Muscle of leg (tissue), 11 donors: ENCODE data around the gene AP1S2. TPM values are rescaled to one million over a fixed set of nuclear protein-coding genes. Genes with fewer than 3 reads are reported as not detected.
A peak's percentile ranks its signal among the peaks of the same experiment; 100 is the strongest.

Experiments
- DNase-seq: peaks from one replicate; pipeline ENCODE4 v3.0.0; 2013
- H3K27ac ChIP-seq: one replicate; pipeline ENCODE4 v1.5.1; 2013; ENCODE audit warnings: mild to moderate bottlenecking, low read length, control low read depth
- H3K27me3 ChIP-seq: one replicate; pipeline ENCODE4 v1.6.1; 2013; ENCODE audit warnings: low read length; ENCODE audit not compliant: control insufficient read depth, insufficient read depth
- H3K36me3 ChIP-seq: one replicate; pipeline ENCODE4 v1.6.1; 2013; ENCODE audit warnings: low read length; ENCODE audit not compliant: control insufficient read depth, insufficient read depth
- H3K4me1 ChIP-seq: one replicate; pipeline ENCODE4 v1.6.1; 2013; ENCODE audit warnings: low read length; ENCODE audit not compliant: control insufficient read depth, insufficient read depth
- H3K4me3 ChIP-seq: one replicate; pipeline ENCODE4 v1.5.1; 2013; ENCODE audit warnings: low read length, control low read depth
- H3K9me3 ChIP-seq: replicated peaks from 2 replicates; pipeline ENCODE4 v1.6.1; 2013; ENCODE audit warnings: low read depth, low read length; ENCODE audit not compliant: control insufficient read depth
- WGBS: methylation state at CpG from one replicate; pipeline ENCODE4 v1.1.5; 2013; ENCODE audit warnings: missing lambda C conversion rate; ENCODE audit not compliant: insufficient coverage; 5-methylcytosine and 5-hydroxymethylcytosine counted together
- polyA plus RNA-seq, 8 donors: library from polyadenylated mRNA; unstranded; fragments of 120-200 nt; gene quantifications; one replicate each; pipeline versions ENCODE4 v1.2.1 to v1.2.3, GENCODE V29; 2013; ENCODE audit warnings: inconsistent platforms in 1 of 8, low replicate concordance in 1 of 8; ENCODE audit not compliant: insufficient read length in 8 of 8, insufficient read depth in 1 of 8
- total RNA-seq: library from RNA; stranded (reverse); fragments of 120-200 nt; gene quantifications from one replicate; pipeline ENCODE4 v1.2.4, GENCODE V29; 2013

AP1S2 gene
- total and polyA plus RNA-seq, 9 donors: 36.5 to 50.5 (median 42.5) TPM

GRCh38 chrX:15858051-15858450, 3.4 kb upstream of the AP1S2 start:
- H3K4me1 ChIP-seq: peaks cover 7% of the 10 kb centered on the region
- no peaks in the 10 kb centered on the region for H3K36me3 ChIP-seq
- H3K4me3 ChIP-seq: no peak overlapping the region
- H3K9me3 ChIP-seq: no peaks in the 10 kb centered on the region
- no peak for DNase-seq
- H3K27me3 ChIP-seq: peaks cover 23% of the 10 kb centered on the region
- WGBS: no CpG with 5 or more reads among the region's 1 CpG
- no peak overlapping the region for H3K27ac ChIP-seq

- WGBS: no CpG with 5 or more reads among the region's 1 CpG
- no peak for DNase-seq
- H3K27me3 ChIP-seq: peaks cover 23% of the 10 kb centered on the region
- peaks cover 7% of the 10 kb centered on the region for H3K4me1 ChIP-seq
- H3K4me3 ChIP-seq: no peak overlapping the region
- H3K36me3 ChIP-seq: no peaks in the 10 kb centered on the region
- no peaks in the 10 kb centered on the region for H3K9me3 ChIP-seq
- no peak overlapping the region for H3K27ac ChIP-seq
These were observed 2.0 kb upstream of the AP1S2 start for GRCh38 chrX:15856636-15857035.

- H3K4me3 ChIP-seq: no peak overlapping the region
- 57% methylated on average over 1 of the region's 4 CpGs for WGBS
These were observed 1.6 kb upstream of the AP1S2 start for GRCh38 chrX:15856222-15856587.

GRCh38 chrX:15855568-15856221, 1.1 kb upstream of the AP1S2 start:
- WGBS: 10% methylated on average over 10 of the region's 16 CpGs
- peaks cover 20% of the 10 kb centered on the region for H3K27me3 ChIP-seq
- peak overlapping the region; percentile 84 for H3K27ac ChIP-seq
- H3K36me3 ChIP-seq: no peaks in the 10 kb centered on the region
- peaks cover 7% of the 10 kb centered on the region for H3K4me1 ChIP-seq
- peak overlapping the region; percentile 69 for H3K4me3 ChIP-seq
- no peak for DNase-seq
- no peaks in the 10 kb centered on the region for H3K9me3 ChIP-seq

More at GRCh38 chrX:15856222-15856587, 1.6 kb upstream of the AP1S2 start:
- no peak overlapping the region for H3K27ac ChIP-seq
- no peak for DNase-seq
- peaks cover 7% of the 10 kb centered on the region for H3K4me1 ChIP-seq
- peaks cover 21% of the 10 kb centered on the region for H3K27me3 ChIP-seq
- no peaks in the 10 kb centered on the region for H3K9me3 ChIP-seq
- no peaks in the 10 kb centered on the region for H3K36me3 ChIP-seq

- Histone ChIP-seq H3K4me3 (peak overlapping the region; percentile 69), H3K4me1 (peaks cover 7% of the 10 kb centered on the region), H3K27me3 (peaks cover 26% of the 10 kb centered on the region), H3K36me3 (no peaks in the 10 kb centered on the region), H3K9me3 (no peaks in the 10 kb centered on the region), H3K27ac (peak overlapping the region; percentile 49)
- under 1% methylated on average over 46 of the region's 65 CpGs for WGBS
- peak; percentile 52 for DNase-seq
These were observed 445 bp downstream of the AP1S2 start for GRCh38 chrX:15854080-15854655.

- Histone ChIP-seq H3K4me1 (peaks cover 7% of the 10 kb centered on the region), H3K36me3 (no peaks in the 10 kb centered on the region), H3K27ac (peak overlapping the region; percentile 49), H3K9me3 (no peaks in the 10 kb centered on the region), H3K27me3 (peaks cover 26% of the 10 kb centered on the region), H3K4me3 (peak overlapping the region; percentile 69)
- DNase-seq: no peak
- WGBS: 0% methylated on average over 5 of the region's 14 CpGs
These were observed 980 bp downstream of the AP1S2 start for GRCh38 chrX:15853586-15854079.

- Histone ChIP-seq H3K4me3 (no peak overlapping the region), H3K36me3 (no peaks in the 10 kb centered on the region), H3K4me1 (peaks cover 3% of the 10 kb centered on the region), H3K27me3 (peaks cover 15% of the 10 kb centered on the region), H3K27ac (no peak overlapping the region), H3K9me3 (no peaks in the 10 kb centered on the region)
- WGBS: 41% methylated on average over 5 of the region's 5 CpGs
- peak; percentile 15 for DNase-seq
These were observed 5.1 kb downstream of the AP1S2 start for GRCh38 chrX:15849555-15849954.

- Histone ChIP-seq H3K27ac (no peak overlapping the region), H3K9me3 (no peaks in the 10 kb centered on the region), H3K36me3 (no peaks in the 10 kb centered on the region), H3K27me3 (peaks cover 7% of the 10 kb centered on the region), H3K4me3 (no peak overlapping the region), H3K4me1 (no peaks in the 10 kb centered on the region)
- peak; percentile 10 for DNase-seq
- WGBS: no CpG with 5 or more reads among the region's 1 CpG
These were observed 6.0 kb downstream of the AP1S2 start for GRCh38 chrX:15848576-15848975.

GRCh38 chrX:15843960-15844359, 10.7 kb downstream of the AP1S2 start:
- Histone ChIP-seq H3K4me1 (no peaks in the 10 kb centered on the region), H3K36me3 (no peaks in the 10 kb centered on the region)
- no peak for DNase-seq

GRCh38 chrX:15841853-15842516, 12.6 kb downstream of the AP1S2 start:
- H3K9me3 ChIP-seq: no peaks in the 10 kb centered on the region
- H3K4me3 ChIP-seq: no peak overlapping the region
- no peak overlapping the region for H3K27ac ChIP-seq
- no peak for DNase-seq
- no peaks in the 10 kb centered on the region for H3K36me3 ChIP-seq
- no CpG with 5 or more reads among the region's 2 CpGs for WGBS
- peaks cover 13% of the 10 kb centered on the region for H3K27me3 ChIP-seq
- no peaks in the 10 kb centered on the region for H3K4me1 ChIP-seq

More at GRCh38 chrX:15843960-15844359, 10.7 kb downstream of the AP1S2 start:
- H3K27ac ChIP-seq: no peak overlapping the region
- H3K27me3 ChIP-seq: peaks cover 7% of the 10 kb centered on the region
- no peaks in the 10 kb centered on the region for H3K9me3 ChIP-seq
- H3K4me3 ChIP-seq: no peak overlapping the region
